ENCODE measurements around the gene MLH1. TPM values are rescaled to one million over a fixed set of nuclear protein-coding genes. Genes with fewer than 3 reads are reported as not detected.

MLH1 gene
- polyA plus RNA-seq, 1 of the 3 experiments (the other 2 are of a cell fraction) = 24.0 TPM

DNA sequence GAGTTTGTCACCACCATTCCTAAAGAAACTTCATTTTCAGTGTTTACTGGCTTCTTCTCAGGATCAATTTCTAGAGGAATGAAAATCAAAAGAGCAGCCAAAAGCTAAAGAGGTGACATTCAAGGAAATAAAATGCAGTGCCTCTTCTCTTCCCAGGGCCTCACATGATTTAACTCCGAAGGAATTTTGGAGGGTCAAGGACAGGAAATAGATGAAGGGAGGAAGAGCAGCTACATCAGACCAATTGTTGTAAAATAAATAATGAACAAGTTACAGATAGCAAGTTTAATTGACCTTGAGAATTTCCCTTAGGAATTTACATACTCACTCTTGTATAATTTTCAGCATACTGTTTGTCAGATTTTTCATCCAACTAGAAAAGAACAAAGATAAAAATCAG lies 103.0 kb downstream of the MLH1 start (continued):
- TF ChIP-seq ZBTB33 (IDR thresholded peaks at IDR 0.05; ENCODE audit: borderline replicate concordance, low read depth) (no peak), EP300 (IDR thresholded peaks at IDR 0.05; ENCODE audit: borderline replicate concordance in 1 of 2, low read depth in 1 of 2, low read length in 1 of 2) (peak in 1 of 2 experiments; percentile 70; a peak in 1 of 4 replicates), SMC3 (IDR thresholded peaks at IDR 0.05; ENCODE audit: low read depth, low read length) (no peak), FOXM1 (IDR thresholded peaks at IDR 0.05; ENCODE audit: low read depth) (peak; percentile 45; the same call in 1 of the 2 replicates), POLR2AphosphoS5 (IDR thresholded peaks at IDR 0.05; ENCODE audit: low read depth, low read length) (peak; percentile 46; the same call in 1 of the 2 replicates), GATA2 (CRISPR knock-in tag; IDR thresholded peaks at IDR 0.05) (no peak), RAD21 (IDR thresholded peaks at IDR 0.05; ENCODE audit: low read length) (no peak), TAF1 (IDR thresholded peaks at IDR 0.05; ENCODE audit: borderline replicate concordance, low read depth, low read length) (no peak), JUND (IDR thresholded peaks at IDR 0.05) (peak; percentile 75)
- TF ChIP-seq, protein P1, sequence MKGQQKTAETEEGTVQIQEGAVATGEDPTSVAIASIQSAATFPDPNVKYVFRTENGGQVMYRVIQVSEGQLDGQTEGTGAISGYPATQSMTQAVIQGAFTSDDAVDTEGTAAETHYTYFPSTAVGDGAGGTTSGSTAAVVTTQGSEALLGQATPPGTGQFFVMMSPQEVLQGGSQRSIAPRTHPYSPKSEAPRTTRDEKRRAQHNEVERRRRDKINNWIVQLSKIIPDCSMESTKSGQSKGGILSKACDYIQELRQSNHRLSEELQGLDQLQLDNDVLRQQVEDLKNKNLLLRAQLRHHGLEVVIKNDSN (IDR thresholded peaks at IDR 0.05; ENCODE audit: borderline replicate concordance, low read depth) = peak; percentile 29; the same call in 1 of the 2 replicates

GRCh38 chr3:37096975-37097374 lies 103.7 kb downstream of the MLH1 start:
- ChIA-PET CTCF (interaction anchor here (1.0 kb wide), 1 partner anchor 73 kb away, joined by 3 read pairs; no protein-coding TSS in a partner anchor), POLR2A (no interaction called here)
- DNase-seq = no peak
- H3K79me2 ChIP-seq (ENCODE audit: insufficient read depth) = peaks cover 60% of the 10 kb centered on the region; the same call in 1 of the 2 replicates
- peaks cover 0 to 42% of the 10 kb centered on the region in 2 experiments; a peak in 3 of 4 replicates for H3K4me1 ChIP-seq (ENCODE audit: control insufficient read depth in 1 of 2, insufficient read depth in 2 of 2, low read depth in 1 of 2, low read length in 1 of 2)
- no peak overlapping the region; a peak in 1 of 4 replicates for H3K4me3 ChIP-seq (ENCODE audit: low read depth in 2 of 2, low read length in 1 of 2)
- H3K27me3 ChIP-seq (ENCODE audit: insufficient read depth) = no peaks in the 10 kb centered on the region
- H2AFZ ChIP-seq (ENCODE audit: low read depth) = no peak overlapping the region
- H3F3A ChIP-seq (replicated peaks; ENCODE audit: insufficient read depth) = peaks cover 59% of the 10 kb centered on the region
- H3K27ac ChIP-seq (ENCODE audit: low read depth in 2 of 2, low read length in 1 of 2) = peak overlapping the region; percentile 73 to 98; a peak in 3 of 4 replicates
- no peaks in the 10 kb centered on the region for H3K9me2 ChIP-seq
- H3K9ac ChIP-seq = peak overlapping the region; percentile 55; the same call in 1 of the 2 replicates
- H3K4me2 ChIP-seq = peak overlapping the region; percentile 39; the same call in 1 of the 2 replicates
- 86% methylated on average over 1 of the region's 1 CpG for WGBS (ENCODE audit: low lambda C conversion rate)
- no peaks in the 10 kb centered on the region for H3K9me3 ChIP-seq
- TF ChIP-seq JUND (IDR thresholded peaks at IDR 0.05) = no peak
- TF ChIP-seq FOXJ3 (CRISPR knock-in tag; IDR thresholded peaks at IDR 0.05) = no peak
- no peak for TF ChIP-seq CHD2 (IDR thresholded peaks at IDR 0.05; ENCODE audit: low read length, partially characterized antibody)
- TF ChIP-seq RXRA (IDR thresholded peaks at IDR 0.05; ENCODE audit: borderline replicate concordance, low read depth) = no peak
- TF ChIP-seq, protein P2, sequence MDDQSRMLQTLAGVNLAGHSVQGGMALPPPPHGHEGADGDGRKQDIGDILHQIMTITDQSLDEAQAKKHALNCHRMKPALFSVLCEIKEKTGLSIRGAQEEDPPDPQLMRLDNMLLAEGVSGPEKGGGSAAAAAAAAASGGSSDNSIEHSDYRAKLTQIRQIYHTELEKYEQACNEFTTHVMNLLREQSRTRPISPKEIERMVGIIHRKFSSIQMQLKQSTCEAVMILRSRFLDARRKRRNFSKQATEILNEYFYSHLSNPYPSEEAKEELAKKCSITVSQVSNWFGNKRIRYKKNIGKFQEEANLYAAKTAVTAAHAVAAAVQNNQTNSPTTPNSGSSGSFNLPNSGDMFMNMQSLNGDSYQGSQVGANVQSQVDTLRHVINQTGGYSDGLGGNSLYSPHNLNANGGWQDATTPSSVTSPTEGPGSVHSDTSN (IDR thresholded peaks at IDR 0.05) = no peak
- TF ChIP-seq YY1 (IDR thresholded peaks at IDR 0.05; ENCODE audit: low read depth) = no peak
- no peak for TF ChIP-seq MEF2A (IDR thresholded peaks at IDR 0.05; ENCODE audit: borderline replicate concordance, low read depth)
- TF ChIP-seq FOXM1 (IDR thresholded peaks at IDR 0.05; ENCODE audit: low read depth) = no peak
- H4K20me1 ChIP-seq (ENCODE audit: insufficient read depth) = no peaks in the 10 kb centered on the region
- peaks cover 0 to 32% of the 10 kb centered on the region in 2 experiments for H3K36me3 ChIP-seq (replicated peaks in 1 of 2; ENCODE audit: control insufficient read depth in 1 of 2, insufficient read depth in 2 of 2, low read length in 1 of 2)
